PC-9 (cell line): ENCODE results near the gene PTGFRN. TPM values are rescaled to one million over a fixed set of nuclear protein-coding genes. Genes with fewer than 3 reads are reported as not detected.
"Not testable (repeated sequence)": the region's sequence is repeated elsewhere in the genome, so short reads cannot be mapped to it uniquely, and the experiment has no call there.

ENCODE experiments used
- BruUV-seq: library from RNA; stranded (reverse); fragments of 400-500 nt; replicated peaks from 2 replicates; lab custom pipeline; 2021; lab: Mats Ljungman, UMichigan
- CTCF ChIA-PET: fragments of 300-600 bp; sonication (Branson Sonifier 250); formaldehyde crosslinking; loops from one replicate; lab custom pipeline; 2022; ENCODE audit warnings: antibody characterized with exemption; lab: Charles Lee
- POLR2A ChIA-PET: fragments of 300-600 bp; sonication (Branson Sonifier 250); formaldehyde crosslinking; loops from one replicate; lab custom pipeline; 2022; ENCODE audit warnings: antibody characterized with exemption; ENCODE audit not compliant: unreplicated experiment; lab: Charles Lee
- DNase-seq, 2 experiments: peaks; one replicate each; pipeline versions ENCODE4 v3.0.0 to v3.0.0-alpha.2; 2015 to 2022; ENCODE audit warnings: mixed read lengths in 1 of 2
- H2AFZ ChIP-seq: fragments of 200-600 bp; sonication (generic); 2 replicates; pipeline ENCODE4 v1.8.1; 2017; ENCODE audit warnings: antibody characterized with exemption
- H3F3A ChIP-seq: fragments of 200-600 bp; sonication (generic); 2 replicates; pipeline ENCODE4 v1.8.1; 2017; ENCODE audit warnings: antibody characterized with exemption, mild to moderate bottlenecking, low read depth; ENCODE audit not compliant: insufficient read depth
- H3K27ac ChIP-seq: fragments of 200-600 bp; sonication (generic); 2 replicates; pipeline ENCODE4 v1.6.1; 2016; ENCODE audit warnings: mixed run types
- H3K27me3 ChIP-seq: fragments of 200-600 bp; sonication (generic); 2 replicates; pipeline ENCODE4 v1.6.1; 2016; ENCODE audit warnings: low read depth, mixed run types; ENCODE audit not compliant: insufficient read depth
- H3K36me3 ChIP-seq: fragments of 200-600 bp; sonication (generic); 2 replicates; pipeline ENCODE4 v1.6.1; 2016; ENCODE audit warnings: low read depth, mixed run types
- H3K4me1 ChIP-seq: fragments of 200-600 bp; sonication (generic); replicated peaks from 2 replicates; pipeline ENCODE4 v1.6.1; 2016; ENCODE audit warnings: mixed run types; ENCODE audit not compliant: insufficient read depth
- H3K4me2 ChIP-seq: fragments of 200-600 bp; sonication (generic); 2 replicates; pipeline ENCODE4 v1.6.1; 2017; ENCODE audit warnings: mixed run types
- H3K4me3 ChIP-seq: fragments of 200-600 bp; sonication (generic); 2 replicates; pipeline ENCODE4 v1.6.1; 2016; ENCODE audit warnings: mixed run types
- H3K79me2 ChIP-seq: fragments of 200-600 bp; sonication (generic); 2 replicates; pipeline ENCODE4 v1.6.1; 2017; ENCODE audit warnings: low read depth, mixed run types
- H3K9me2 ChIP-seq: fragments of 200-600 bp; sonication (generic); 2 replicates; pipeline ENCODE4 v1.8.1; 2017; ENCODE audit warnings: mild to moderate bottlenecking; ENCODE audit not compliant: insufficient read depth
- H3K9me3 ChIP-seq: fragments of 200-600 bp; sonication (generic); 2 replicates; pipeline ENCODE4 v1.8.1; 2016; ENCODE audit warnings: low read depth; ENCODE audit not compliant: insufficient read depth
- H4K20me1 ChIP-seq: fragments of 200-600 bp; sonication (generic); 2 replicates; pipeline ENCODE4 v1.8.1; 2017; ENCODE audit not compliant: insufficient read depth
- CTCF ChIP-seq: fragments of 200-600 bp; sonication (generic); conservative IDR thresholded peaks from 2 replicates; pipeline ENCODE4 v1.6.1; 2017; ENCODE audit warnings: mixed run types, antibody characterized with exemption, mild to moderate bottlenecking, moderate library complexity
- EZH2 ChIP-seq: fragments of 200-600 bp; sonication (generic); IDR thresholded peaks from 2 replicates; pipeline ENCODE4 v1.8.0; 2017; ENCODE audit warnings: antibody characterized with exemption, low read depth
- intact Hi-C: fragments of 100-400 bp; cut with micrococcal nuclease; formaldehyde crosslinking; loops from one replicate; pipeline ENCODE4 v1.10.0; 2022; ENCODE audit not compliant: unreplicated experiment
- total RNA-seq: library from RNA; stranded (reverse); gene quantifications from 2 replicates; pipeline ENCODE4 v1.2.3, GENCODE V29; 2021

Gene PTGFRN
- total RNA-seq, 1 experiment from 2014 or later: 87.3 TPM

GRCh38 chr1:116938216-116938615 is 28.5 kb downstream of the PTGFRN start:
- Histone ChIP-seq H3K9me2 (no peaks in the 10 kb centered on the region), H3K4me3 (no peak overlapping the region), H3K27ac (no peak overlapping the region), H2AFZ (no peak overlapping the region), H3K36me3 (0 out of 2 replicates have a peak, but pooled peaks cover 9% of the 10 kb centered on the region), H3F3A (no peaks in the 10 kb centered on the region), H4K20me1 (no peaks in the 10 kb centered on the region; the same call in 1 of the 2 replicates), H3K27me3 (no peaks in the 10 kb centered on the region), H3K79me2 (peaks cover 11% of the 10 kb centered on the region; the same call in 1 of the 2 replicates), H3K4me2 (no peak overlapping the region), H3K4me1 (peaks cover 8% of the 10 kb centered on the region), H3K9me3 (no peaks in the 10 kb centered on the region)
- CTCF ChIA-PET: no interaction called here
- TF ChIP-seq EZH2: no peak
- TF ChIP-seq CTCF: no peak
- BruUV-seq: no TSS peak
- POLR2A ChIA-PET: no interaction called here
- DNase-seq: no peak
- intact Hi-C loops: no loop called here

- H3K9me2 ChIP-seq, H3K4me3 ChIP-seq, H3F3A ChIP-seq, intact Hi-C loops, H4K20me1 ChIP-seq, H3K27me3 ChIP-seq, H2AFZ ChIP-seq, H3K9me3 ChIP-seq, H3K4me2 ChIP-seq, H3K27ac ChIP-seq, DNase-seq, BruUV-seq, H3K79me2 ChIP-seq, H3K36me3 ChIP-seq, CTCF ChIA-PET, H3K4me1 ChIP-seq, POLR2A ChIA-PET: not testable (repeated sequence)
These were observed 30.2 kb downstream of the PTGFRN start for GRCh38 chr1:116939780-116940543.

- TF ChIP-seq CTCF: no peak
- TF ChIP-seq EZH2: no peak
- CTCF ChIA-PET: no interaction called here
These were observed 31.3 kb downstream of the PTGFRN start for GRCh38 chr1:116940814-116941599.

More at GRCh38 chr1:116940814-116941599, 31.3 kb downstream of the PTGFRN start:
- H3K79me2 ChIP-seq: no peaks in the 10 kb centered on the region
- no peak overlapping the region for H3K4me3 ChIP-seq
- H3F3A ChIP-seq: no peaks in the 10 kb centered on the region
- H3K9me2 ChIP-seq: no peaks in the 10 kb centered on the region
- intact Hi-C loops: no loop called here
- no peak overlapping the region for H2AFZ ChIP-seq
- no peak for DNase-seq
- H3K4me2 ChIP-seq: no peak overlapping the region
- no TSS peak for BruUV-seq
- H3K27me3 ChIP-seq: no peaks in the 10 kb centered on the region
- H3K4me1 ChIP-seq: no peaks in the 10 kb centered on the region
- POLR2A ChIA-PET: no interaction called here
- no peak overlapping the region for H3K27ac ChIP-seq
- no peaks in the 10 kb centered on the region for H3K36me3 ChIP-seq
- H4K20me1 ChIP-seq: no peaks in the 10 kb centered on the region
- H3K9me3 ChIP-seq: no peaks in the 10 kb centered on the region
